ENCODE results near the gene ITCH.
"Not testable (repeated sequence)": the region's sequence is repeated elsewhere in the genome, so short reads cannot be mapped to it uniquely, and the experiment has no call there.

ITCH gene

DNA sequence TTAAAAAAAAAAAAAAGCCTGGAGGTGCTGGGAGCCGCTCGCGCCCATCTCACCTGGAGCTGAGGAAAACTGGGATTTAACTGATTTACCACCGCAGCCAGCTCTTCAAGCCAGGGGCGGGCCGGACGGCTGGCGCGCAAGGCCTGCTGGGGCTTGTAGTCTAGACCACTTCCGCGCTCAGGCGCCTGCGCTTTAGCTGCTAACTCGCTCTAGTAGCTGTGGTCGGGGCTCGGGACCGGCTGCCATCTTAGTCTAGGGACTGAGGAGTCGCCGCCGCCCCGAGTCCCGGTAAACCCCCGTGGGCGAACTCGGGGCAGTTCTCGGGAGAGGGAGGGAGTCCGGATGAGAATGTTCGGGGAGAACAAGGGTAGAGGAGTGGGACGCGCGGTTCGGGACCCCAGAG lies at the start of gene ITCH:
ITCH (plus strand) TSS at position 212 of the 403 bp plus-strand sequence. CDS start 30,539 bp downstream, outside the sequence.
- peak; percentile 98 for DNase-seq

DNA sequence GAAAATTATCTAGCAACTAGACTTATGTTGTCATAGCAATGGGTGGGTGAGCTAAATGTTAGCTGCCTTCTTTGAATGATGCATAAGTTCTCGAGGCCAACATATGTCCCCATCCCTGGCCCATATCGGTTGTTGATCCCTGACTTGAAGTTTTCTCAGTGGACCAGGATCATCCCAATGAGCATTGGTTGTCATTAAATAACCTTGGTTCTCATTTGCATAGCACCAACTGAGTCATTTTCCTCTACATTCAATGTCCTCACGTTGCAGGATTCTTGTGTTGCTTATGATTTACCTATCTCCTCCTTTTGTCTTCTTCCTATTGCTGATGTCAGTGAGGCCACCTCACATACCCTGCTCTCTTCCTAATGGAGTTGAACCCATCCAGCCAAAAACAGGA lies 47.8 kb upstream of the ITCH start:
- DNase-seq: no peak

DNA sequence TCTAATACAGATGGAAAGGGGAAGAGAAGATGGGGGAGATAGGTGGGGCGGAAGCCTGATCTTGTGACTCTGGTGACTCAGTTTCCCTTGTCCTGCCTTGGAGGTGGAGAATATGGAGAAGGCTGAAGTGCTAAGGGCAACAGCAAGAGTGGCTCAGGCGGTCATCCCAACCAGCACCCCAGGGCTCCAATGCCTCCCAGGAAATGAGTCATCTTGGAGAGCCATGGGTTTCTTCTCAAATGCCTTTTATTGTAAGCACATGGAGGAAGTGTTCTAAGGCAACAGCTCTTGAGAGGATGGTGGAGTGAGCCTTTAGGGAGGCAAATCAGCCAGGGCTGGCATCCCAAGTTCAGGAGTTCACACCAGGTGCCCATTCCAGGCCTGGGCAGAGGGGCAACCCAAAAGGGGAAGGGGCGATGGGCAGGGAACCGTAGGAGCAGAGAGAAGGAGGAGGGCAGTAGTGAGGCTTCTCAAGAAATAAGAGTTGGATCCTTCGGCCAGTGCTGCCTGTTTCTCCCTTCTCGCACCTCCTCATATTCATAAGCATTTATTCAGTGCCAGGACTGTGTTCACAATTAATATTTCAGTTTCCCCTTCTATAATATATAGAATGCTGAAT lies 46.8 kb upstream of the ITCH start:
- no peak for DNase-seq

DNA sequence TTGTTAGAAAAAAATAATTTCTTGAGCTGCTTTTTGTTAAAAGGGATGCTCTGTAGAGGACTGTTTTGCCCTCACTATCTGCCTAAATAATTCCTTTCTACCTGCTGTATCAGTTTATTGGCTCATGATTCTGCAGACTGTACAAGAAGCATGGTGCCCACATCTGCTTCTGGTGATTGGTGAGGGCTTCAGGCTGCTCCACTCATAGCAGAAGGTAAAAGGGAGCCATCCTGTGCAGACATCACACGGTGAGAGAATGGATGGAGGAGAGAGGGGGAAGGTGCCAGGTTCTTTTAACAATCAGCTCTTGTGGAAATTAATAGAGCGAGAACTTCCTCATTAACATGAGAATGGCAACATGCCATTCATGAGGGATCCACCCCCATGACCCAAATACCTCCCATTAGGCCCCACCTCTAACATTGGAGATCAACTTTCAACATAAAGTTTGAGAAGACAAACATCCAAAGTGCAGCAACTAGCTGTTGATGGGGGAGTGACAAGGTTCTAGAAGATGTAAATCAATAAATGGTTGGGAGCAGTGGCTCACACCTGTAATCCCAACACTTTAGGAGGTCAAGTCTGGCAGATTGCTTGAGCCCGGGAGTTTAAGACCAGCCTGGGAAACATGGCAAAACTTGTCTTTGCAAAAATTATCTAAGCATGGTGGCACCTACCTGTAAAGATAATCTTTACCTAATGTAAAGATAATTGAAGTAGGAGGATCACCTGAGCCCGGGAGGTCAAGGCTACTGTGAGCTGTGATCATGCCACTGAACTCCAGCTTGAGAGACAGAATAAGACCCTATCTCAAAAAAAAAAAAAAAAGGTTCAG lies 44.2 kb upstream of the ITCH start:
- DNase-seq: peak; percentile 68

DNA sequence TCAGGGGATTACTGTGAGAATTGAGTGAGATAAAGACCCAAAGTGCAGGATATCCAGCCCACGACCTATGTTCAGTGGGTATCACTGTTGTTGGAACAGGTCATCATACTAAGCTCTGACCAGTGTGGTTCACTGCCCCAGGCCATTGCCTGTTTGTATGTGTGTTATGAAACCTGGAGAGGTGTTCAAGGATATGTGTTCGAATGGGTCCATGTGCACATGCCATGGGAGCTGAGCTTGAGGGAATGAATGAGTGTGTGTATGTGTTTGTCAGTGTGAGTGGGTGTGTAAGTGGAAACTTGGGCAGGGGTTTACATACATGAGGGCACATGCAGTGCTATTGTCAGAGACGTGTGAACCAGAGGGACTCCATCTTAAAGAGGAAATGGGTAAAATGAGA lies 42.2 kb upstream of the ITCH start:
- DNase-seq: no peak

DNA sequence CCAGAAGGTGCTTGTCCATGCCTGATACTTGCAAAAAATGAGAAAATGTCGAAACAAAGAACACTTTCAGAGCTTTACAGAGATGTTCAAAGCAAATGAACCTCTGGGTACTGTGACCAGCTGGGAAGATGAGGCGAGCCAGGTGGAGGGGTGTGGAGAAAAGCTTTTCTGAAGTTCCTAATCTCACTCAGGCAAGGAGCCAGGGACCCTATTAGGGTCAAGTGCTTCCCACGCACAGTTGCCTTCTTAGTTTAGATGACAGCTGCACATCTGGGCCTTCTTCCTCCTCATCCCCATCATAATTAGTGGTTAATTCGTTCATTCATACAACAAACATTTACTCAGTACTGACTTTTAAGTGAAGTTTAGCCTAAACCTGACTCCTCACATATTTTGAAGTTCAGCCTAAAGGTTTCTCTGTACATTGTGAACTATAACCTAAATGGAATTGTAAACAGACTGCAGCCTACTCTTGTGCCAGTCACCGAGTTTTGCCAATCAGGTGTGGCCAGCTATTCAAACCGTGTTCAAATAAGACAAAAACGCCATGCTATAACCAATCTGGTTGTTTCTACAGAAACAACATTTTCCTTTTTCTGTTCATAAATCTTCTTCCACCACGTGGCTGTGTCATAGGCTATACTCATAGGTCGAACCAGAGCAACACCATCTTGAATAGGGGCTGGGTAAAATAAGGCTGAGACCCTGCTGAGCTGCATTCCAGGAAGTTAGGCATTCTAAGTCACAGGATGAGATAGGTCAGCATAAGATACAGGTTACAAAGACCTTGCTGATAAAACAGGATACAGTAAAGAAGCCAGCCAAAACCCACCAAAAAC lies 40.6 kb upstream of the ITCH start:
- DNase-seq: no peak

DNA sequence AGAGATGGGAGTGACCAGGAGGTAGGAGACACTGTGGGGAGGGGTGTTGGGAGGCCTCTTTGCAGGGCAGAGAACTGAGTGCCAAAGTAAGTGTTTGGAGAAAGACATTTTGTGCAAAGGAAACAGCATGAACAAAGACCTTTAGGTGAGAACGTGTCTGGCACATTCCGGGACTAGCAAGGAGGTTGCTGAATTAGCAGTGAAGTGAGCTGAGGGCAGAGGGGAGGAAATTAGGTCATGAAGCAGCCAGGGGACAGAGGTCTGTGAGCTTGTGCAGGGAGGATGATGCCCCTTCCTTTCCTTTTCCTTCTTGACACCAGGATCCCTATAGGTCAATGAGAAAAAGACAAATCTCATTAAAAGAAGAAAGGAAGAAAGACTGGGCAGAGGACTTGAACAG lies 38.5 kb upstream of the ITCH start:
- peak; percentile 38 for DNase-seq

DNA sequence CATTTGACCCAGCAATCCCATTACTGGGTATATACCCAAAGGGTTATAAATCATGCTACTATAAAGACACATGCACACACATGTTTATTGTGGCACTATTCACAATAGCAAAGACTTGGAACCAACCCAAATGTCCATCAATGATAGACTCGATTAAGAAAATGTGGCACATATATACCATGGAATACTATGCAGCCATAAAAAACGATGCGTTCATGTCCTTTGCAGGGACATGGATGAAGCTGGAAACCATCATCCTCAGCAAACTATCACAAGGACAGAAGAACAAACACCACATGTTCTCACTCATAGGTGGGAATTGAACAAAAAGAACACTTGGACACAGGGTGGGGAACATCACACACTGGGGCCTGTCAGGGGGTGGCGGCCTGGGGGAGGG lies 34.9 kb upstream of the ITCH start:
- not testable (repeated sequence) for DNase-seq

DNA sequence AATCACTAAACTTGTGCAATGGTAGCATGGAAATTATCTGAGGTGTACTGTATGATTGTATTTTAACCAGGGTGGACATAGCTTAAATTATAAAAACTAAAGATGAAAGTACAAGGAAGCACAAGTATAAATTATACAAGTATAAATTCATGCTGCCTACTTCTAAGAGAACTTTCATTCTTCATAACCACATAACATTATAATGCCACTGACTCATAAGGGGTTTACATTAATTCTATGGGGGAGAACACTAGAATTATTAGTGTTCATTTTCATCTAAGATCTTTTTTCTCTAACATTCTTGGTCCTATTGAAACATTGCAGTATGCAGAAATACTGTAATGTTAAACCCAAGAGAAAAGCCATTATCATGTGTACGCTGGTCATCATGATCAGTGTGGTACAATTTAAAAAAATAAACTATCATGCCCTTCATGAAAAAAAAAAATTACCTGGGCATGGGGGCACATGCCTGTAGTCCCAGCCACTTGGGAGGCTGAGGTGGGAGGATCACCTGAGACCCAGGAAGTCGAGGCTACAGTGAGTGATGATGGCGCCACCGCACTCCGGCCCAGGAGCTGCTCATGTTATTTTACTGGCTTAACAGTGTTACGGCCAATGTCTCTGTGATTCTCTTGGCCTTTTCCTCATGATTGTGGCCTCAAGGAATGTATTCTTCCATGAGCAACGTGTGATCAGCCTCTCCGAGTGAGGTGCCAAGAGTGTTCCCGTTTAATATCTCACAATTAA lies 34.0 kb upstream of the ITCH start:
- DNase-seq: no peak

DNA sequence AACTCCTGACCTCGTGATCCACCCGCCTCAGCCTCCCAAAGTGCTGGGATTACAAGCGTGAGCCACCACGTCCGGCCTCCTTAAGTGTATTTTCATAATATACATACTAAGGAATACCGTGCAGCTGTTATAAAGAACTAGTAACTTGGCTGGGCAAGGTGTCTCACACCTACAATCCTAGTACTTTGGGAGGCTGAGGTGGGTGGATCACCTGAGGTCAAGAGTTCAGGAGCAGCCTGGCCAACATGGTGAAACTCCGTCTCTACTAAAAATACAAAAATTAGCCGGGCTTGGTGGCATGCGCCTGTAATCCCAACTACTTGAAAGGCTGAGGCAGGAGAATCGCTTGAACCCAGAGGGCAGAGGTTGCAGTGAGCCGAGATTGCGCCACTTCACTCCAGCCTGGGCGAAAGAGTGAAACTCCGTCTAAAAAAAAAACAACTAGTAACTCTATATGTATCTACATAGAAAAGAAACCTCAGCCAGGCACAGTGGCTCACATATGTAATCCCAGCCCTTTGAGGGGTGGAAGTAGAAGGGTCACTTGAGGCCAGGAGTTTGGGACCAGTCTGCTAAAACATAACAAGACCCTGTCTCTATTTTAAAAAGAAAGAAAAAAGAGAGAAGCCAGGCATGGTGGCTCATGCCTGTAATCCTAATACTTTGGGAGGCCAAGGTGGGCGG lies 32.1 kb upstream of the ITCH start:
- not testable (repeated sequence) for DNase-seq

DNA sequence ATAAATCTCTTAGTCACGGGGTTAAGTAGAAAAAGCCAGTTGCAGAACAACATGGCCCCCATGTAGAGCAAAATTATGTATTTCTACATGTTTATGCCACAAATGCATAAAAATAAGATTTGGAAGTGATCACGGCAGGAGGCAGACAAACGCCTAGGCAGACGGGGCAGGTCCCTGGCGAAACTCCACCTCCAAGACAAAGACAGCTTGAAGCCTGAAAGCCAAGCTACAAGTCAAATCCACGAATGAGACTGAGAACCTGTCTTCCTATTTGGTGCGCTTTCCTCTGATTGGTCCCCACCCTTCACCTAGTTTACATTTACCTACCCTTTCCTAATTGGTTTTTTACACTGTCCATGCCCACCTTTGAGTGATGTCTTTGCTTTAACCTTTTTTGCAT lies 31.2 kb upstream of the ITCH start:
- DNase-seq: no peak

DNA sequence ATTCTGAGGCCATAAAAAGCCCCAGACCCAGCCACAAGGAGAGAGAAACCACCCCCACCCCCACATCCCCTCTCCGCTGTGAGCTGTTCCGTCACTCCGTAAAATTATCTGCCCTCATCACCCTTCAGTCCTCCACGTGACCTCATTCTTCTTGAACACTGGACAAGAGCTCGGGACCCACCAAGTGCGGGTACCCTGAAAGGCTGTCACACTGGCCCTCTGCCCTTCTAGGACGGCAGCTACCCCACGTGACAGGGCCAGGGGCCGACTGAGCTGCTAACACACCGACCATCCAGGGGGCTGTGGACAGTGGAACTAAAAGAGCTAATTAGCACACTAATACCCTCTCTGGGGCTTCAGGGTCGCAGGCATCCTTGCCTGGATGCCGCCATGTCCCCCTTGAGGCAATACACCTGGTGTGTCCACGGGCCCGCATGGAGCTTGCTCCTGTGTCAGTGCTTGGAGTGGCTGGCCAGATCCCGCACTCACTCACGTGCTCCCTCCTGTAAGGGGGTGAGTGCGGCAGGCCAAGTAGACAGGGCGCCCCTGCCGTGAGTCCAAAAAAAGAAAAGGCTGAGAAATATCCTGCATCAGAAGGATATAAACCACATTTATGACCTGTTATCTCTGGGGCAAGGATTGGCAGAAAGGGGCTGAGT lies 30.7 kb upstream of the ITCH start:
- no peak for DNase-seq

DNA sequence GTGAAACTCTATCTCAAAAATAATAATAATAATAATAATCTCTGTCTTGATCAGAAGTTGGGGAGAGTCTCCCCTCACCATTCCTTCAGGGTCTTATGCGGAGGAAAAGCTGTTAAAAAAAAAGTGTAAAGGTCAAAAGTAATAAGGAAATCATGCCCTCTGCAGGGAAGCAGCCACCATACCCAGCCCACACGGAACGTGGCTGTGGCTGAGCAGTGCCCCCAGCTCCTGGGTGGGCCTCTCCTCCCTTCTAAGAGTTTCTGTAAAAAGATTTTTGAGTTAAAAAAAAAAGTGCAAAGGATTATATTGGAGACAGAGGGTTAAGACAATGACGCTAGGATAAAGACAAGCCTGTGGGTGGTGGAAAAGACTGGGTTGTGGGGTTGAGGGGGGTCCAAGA lies 29.3 kb upstream of the ITCH start:
- no peak for DNase-seq

DNA sequence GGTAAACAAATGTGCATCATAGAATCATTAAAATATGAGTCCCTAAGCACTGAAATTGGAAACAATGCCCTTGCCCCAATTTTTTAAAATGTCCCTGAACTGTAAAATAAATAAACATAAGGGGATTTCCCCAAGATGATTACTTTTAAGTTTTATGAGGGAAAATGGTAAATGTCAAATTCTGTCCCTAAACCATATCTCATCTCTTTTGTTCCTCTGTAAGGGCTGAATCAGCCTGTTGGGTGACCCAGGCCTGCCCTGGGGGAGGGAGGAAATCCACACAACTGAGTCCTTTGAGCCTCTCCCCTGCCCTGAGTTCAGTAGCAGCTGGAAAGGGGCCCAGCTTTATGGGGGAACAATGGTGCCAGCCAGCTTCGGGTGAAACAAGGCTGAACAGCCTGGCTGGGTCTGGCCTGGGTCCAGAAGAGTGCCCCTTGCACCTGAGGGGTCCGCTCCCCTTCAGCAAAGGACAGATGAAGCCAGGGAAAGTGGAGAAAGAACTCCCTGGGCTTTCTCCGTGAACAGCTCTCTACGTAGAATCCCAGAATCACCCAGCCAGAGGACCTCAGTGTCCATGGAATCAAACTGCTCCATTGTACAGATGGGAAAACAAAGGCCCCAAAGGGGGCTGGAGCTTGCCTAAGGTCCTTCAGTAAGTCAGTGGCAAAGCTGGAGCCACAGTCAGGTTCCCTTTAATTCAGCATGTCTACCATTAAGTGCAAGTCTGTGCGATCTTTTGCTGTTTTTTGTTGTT lies 28.2 kb upstream of the ITCH start:
- peak; percentile 14 for DNase-seq

DNA sequence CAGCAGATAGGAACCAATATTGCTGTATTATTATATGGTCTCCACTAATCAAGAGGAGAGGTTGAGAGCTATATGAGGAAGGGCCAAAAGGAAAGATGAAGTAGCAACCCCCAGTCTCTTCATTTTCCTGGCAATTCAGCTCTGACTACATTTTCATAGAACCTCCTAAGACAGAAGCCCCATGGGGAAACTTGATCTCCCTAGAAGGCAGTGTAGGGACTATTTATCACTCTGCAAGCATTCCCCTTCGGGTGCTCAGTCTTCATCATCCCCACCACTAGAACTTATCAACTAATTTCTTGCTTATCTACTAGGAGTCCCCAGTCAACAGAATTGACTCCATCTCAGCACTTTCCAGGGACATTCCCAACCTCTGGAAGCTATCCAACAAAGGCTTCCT lies 25.5 kb upstream of the ITCH start:
- DNase-seq: no peak

DNA sequence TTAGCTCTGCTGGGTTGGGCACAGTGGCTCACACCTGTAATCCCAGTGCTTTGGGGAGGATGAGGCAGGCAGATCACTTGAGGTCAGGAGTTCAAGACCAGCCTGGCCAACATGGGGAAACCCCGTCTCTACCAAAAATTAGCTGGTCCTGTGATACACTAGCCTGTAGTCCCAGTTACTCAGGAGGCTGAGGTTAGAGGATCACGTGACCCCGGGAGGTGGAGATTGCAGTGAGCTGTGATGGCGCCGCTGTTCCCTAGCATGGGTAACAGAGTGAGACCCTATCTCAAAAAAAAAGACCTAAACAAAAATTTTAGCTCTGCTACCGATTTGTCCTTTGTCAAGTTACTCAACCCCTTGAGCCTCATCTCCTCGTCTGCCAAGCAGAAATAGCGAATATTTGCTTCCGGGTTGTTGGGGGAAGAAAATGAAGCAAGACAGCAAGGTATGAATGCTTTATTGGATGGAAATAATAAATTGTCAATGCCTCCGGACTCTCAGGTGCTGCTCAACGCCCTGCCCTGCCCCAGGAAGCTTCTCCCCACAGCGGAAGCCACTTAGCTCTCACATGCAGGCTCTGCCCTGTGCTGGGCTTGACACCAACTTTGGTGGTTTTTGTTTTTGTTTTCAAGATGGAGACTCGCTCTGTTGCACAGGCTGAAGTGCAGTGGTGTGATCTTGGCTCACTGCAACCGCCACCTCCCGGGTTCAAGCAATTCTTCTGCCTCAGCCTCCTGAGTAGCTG lies 24.9 kb upstream of the ITCH start:
- no peak for DNase-seq

DNA sequence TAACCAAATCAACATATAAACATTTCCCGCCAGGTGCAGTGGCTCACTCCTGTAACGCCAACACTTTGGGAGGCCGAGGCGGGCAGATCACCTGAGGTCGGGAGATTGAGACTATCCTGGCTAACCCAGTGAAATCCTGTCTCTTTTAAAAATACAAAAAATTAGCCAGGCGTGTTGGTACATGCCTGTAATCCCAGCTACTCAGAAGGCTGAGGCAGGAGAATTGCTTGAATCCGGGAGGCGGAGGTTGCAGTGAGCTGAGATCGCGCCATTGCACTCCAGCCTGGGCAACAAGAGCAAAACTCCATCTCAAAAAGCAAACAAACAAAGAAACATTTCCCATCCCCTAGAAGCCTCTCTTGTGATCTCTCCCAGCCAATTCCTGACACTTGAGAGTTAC lies 22.3 kb upstream of the ITCH start:
- DNase-seq: not testable (repeated sequence)

DNA sequence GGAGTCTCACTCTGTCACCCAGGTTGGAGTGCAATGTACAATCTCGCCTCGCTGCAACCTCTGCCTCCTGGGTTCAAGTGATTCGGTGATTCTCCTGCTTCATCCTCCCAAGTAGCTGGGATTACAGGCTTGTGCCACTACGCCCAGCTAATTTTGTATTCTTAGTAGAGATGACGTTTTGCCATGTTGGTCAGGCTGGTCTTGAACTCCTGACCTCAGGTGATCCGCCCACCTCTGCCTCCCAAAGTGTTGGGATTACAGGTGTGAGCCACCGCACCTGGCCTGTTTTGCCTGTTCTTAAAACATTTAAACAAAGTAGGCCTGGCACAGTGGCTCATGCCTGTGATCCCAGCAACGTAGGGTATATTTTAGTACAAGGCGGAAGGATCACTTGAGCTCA lies 21.9 kb upstream of the ITCH start:
- not testable (repeated sequence) for DNase-seq

DNA sequence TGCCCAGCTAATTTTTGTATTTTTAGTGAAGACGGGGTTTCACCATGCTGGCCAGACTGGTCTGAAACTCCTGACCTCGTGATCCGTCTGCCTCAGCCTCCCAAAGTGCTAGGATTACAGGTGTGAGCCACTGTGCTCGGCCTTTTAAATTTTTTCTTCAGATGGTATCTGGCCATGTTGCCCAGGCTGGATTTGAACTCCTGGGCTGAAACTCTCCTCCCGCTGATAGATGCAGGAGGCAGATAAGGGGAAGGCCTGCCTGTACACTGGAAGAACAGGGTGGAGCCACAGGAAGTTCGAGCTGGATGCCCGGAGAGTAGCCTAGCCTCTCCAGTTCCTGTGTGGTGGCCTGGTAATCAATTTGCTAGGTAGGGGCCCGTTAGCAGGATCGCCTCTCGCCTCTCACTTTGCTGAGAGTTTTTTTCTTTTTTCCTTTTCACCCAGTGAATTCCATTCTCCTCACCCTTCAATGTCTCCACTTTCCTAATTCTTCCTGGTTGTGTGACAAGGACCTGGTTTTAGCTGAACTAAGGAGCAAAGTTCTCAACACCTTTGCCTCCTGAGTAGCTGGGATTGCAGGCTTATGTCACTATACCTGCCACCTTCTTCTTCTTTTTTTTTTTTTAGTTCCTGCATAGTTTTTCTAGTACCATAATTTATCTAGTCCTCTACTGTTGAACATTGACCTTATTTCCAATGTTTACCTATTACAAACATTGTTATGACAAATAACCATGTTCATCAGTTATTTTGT lies 19.4 kb upstream of the ITCH start:
- DNase-seq: no peak

Data from eye (tissue), 1 donor.